WTC11 (cell line): ENCODE measurements around the gene CCER1. TPM values are rescaled to one million over a fixed set of nuclear protein-coding genes. Genes with fewer than 3 reads are reported as not detected.

ENCODE experiments used
- ATAC-seq: fragments of 200-7000 bp; cut with Tn5 transposase; 2 replicates; pipeline ENCODE4 v1.10.0; 2021; ENCODE audit warnings: mild to moderate bottlenecking, moderate library complexity
- CTCF ChIA-PET: fragments of 300-600 bp; sonication (Branson Sonifier 250); formaldehyde crosslinking; loops from one replicate; lab custom pipeline; 2021; ENCODE audit warnings: antibody characterized with exemption; lab: Charles Lee
- POLR2A ChIA-PET: fragments of 350-600 bp; sonication (Branson Sonifier 250); formaldehyde crosslinking; loops from one replicate; lab custom pipeline; 2021; ENCODE audit warnings: antibody characterized with exemption; lab: Charles Lee
- DNase-seq: peaks from one replicate; pipeline ENCODE4 v3.0.0; 2021; ENCODE audit warnings: low spot score
- H3K27ac Mint-ChIP-seq: 2 replicates; pipeline ENCODE4 v1.8.0; 2021; ENCODE audit warnings: mixed read lengths
- H3K27me3 Mint-ChIP-seq: 2 replicates; pipeline ENCODE4 v1.8.0; 2021; ENCODE audit warnings: low read depth, mild to moderate bottlenecking, moderate library complexity, mixed read lengths
- H3K36me3 Mint-ChIP-seq: 2 replicates; pipeline ENCODE4 v1.8.0; 2021; ENCODE audit warnings: mixed read lengths
- H3K4me1 Mint-ChIP-seq: 2 replicates; pipeline ENCODE4 v1.8.0; 2022; ENCODE audit warnings: mixed read lengths
- H3K4me3 Mint-ChIP-seq: 2 replicates; pipeline ENCODE4 v1.8.0; 2021; ENCODE audit warnings: mild to moderate bottlenecking, moderate library complexity, mixed read lengths
- H3K9me3 Mint-ChIP-seq: 2 replicates; pipeline ENCODE4 v1.8.0; 2021; ENCODE audit warnings: mixed read lengths
- ETV6 ChIP-seq: sonication (generic); formaldehyde crosslinking; IDR thresholded peaks from 2 replicates; pipeline ENCODE4 v1.8.1; 2022; ENCODE audit warnings: mild to moderate bottlenecking, missing genetic modification reagents
- GTF2I ChIP-seq: fragments of 250-450 bp; sonication (Bioruptor Pico); conservative IDR thresholded peaks from 2 replicates; pipeline ENCODE4 v1.4.0; 2021; ENCODE audit warnings: mild to moderate bottlenecking
- NFATC4 ChIP-seq: fragments of 250-450 bp; sonication (Bioruptor Pico); IDR thresholded peaks from 2 replicates; pipeline ENCODE4 v1.9.0; 2021; ENCODE audit warnings: mild to moderate bottlenecking
- NR3C1 ChIP-seq: sonication (generic); formaldehyde crosslinking; conservative IDR thresholded peaks from 2 replicates; pipeline ENCODE4 v1.8.1; 2023; ENCODE audit warnings: low read depth, mild to moderate bottlenecking, missing genetic modification reagents
- OVOL2 ChIP-seq: fragments of 250-450 bp; sonication (Bioruptor Pico); IDR thresholded peaks from 2 replicates; pipeline ENCODE4 v1.9.0; 2021; ENCODE audit warnings: mild to moderate bottlenecking, borderline replicate concordance
- RELA ChIP-seq: sonication (generic); formaldehyde crosslinking; IDR thresholded peaks from 2 replicates; pipeline ENCODE4 v1.8.1; 2022; ENCODE audit warnings: missing genetic modification reagents, mild to moderate bottlenecking, borderline replicate concordance
- RORB ChIP-seq: fragments of 250-450 bp; sonication (Bioruptor Pico); IDR thresholded peaks from 2 replicates; pipeline ENCODE4 v1.9.0; 2021; ENCODE audit warnings: mild to moderate bottlenecking
- SP1 ChIP-seq: sonication (generic); formaldehyde crosslinking; conservative IDR thresholded peaks from 2 replicates; pipeline ENCODE4 v1.8.1; 2022; ENCODE audit warnings: missing genetic modification reagents
- ZNF317 ChIP-seq: sonication (generic); formaldehyde crosslinking; IDR thresholded peaks from 2 replicates; pipeline ENCODE4 v1.8.1; 2023; ENCODE audit warnings: low read depth, mild to moderate bottlenecking, moderate library complexity, missing genetic modification reagents, borderline replicate concordance
- total RNA-seq: library from RNA; stranded (reverse); gene quantifications from 3 replicates; pipeline ENCODE4 v1.2.3, GENCODE V29; 2021
- TF ChIP-seq, protein P1 (sequence below): sonication (generic); formaldehyde crosslinking; IDR thresholded peaks from 2 replicates; pipeline ENCODE4 v1.8.0; 2022; ENCODE audit warnings: missing genetic modification reagents
- TF ChIP-seq, protein P2 (sequence below): fragments of 250-450 bp; sonication (Bioruptor Pico); IDR thresholded peaks from 2 replicates; pipeline ENCODE4 v1.9.0; 2021; ENCODE audit warnings: mild to moderate bottlenecking
- TF ChIP-seq, protein P3 (sequence below): sonication (generic); formaldehyde crosslinking; IDR thresholded peaks from 2 replicates; pipeline ENCODE4 v1.8.0; 2023; ENCODE audit warnings: missing genetic modification reagents, mild to moderate bottlenecking, borderline replicate concordance
- TF ChIP-seq, protein P4 (sequence below): sonication (generic); formaldehyde crosslinking; IDR thresholded peaks from 2 replicates; pipeline ENCODE4 v1.8.1; 2023; ENCODE audit warnings: mild to moderate bottlenecking, missing genetic modification reagents, borderline replicate concordance
- TF ChIP-seq, protein P5 (sequence below): fragments of 250-450 bp; sonication (Bioruptor Pico); IDR thresholded peaks from 2 replicates; pipeline ENCODE4 v1.9.0; 2021; ENCODE audit warnings: mild to moderate bottlenecking
- TF ChIP-seq, protein P6 (sequence below): sonication (generic); formaldehyde crosslinking; IDR thresholded peaks from 2 replicates; pipeline ENCODE4 v1.8.1; 2022; ENCODE audit warnings: low read depth, mild to moderate bottlenecking, moderate library complexity, missing genetic modification reagents, borderline replicate concordance
- TF ChIP-seq, protein P7 (sequence below): sonication (generic); formaldehyde crosslinking; IDR thresholded peaks from 2 replicates; pipeline ENCODE4 v1.8.1; 2022; ENCODE audit warnings: mild to moderate bottlenecking, moderate library complexity, missing genetic modification reagents

Gene CCER1
- total RNA-seq, 1 experiment from 2014 or later: not detected

DNA sequence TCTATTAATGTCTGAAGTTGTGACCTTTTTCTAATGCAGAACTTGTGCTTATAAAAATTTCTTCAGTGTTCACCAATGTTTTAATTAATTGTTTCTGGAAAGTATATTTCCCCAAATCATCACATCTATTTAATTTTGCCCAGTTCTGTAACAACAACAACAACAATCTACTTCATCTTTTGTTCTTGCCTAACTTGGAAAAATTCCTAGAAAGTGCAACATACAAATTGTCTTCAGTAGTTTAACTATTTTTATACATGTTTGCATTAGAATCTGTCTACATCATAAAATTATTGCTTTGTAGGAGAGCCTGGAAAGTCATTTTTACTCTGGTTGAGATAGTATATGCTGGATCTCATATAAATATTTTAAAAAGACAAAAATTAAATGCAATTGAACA lies 38.5 kb downstream of the CCER1 start (continued):
- TF ChIP-seq, protein P1, sequence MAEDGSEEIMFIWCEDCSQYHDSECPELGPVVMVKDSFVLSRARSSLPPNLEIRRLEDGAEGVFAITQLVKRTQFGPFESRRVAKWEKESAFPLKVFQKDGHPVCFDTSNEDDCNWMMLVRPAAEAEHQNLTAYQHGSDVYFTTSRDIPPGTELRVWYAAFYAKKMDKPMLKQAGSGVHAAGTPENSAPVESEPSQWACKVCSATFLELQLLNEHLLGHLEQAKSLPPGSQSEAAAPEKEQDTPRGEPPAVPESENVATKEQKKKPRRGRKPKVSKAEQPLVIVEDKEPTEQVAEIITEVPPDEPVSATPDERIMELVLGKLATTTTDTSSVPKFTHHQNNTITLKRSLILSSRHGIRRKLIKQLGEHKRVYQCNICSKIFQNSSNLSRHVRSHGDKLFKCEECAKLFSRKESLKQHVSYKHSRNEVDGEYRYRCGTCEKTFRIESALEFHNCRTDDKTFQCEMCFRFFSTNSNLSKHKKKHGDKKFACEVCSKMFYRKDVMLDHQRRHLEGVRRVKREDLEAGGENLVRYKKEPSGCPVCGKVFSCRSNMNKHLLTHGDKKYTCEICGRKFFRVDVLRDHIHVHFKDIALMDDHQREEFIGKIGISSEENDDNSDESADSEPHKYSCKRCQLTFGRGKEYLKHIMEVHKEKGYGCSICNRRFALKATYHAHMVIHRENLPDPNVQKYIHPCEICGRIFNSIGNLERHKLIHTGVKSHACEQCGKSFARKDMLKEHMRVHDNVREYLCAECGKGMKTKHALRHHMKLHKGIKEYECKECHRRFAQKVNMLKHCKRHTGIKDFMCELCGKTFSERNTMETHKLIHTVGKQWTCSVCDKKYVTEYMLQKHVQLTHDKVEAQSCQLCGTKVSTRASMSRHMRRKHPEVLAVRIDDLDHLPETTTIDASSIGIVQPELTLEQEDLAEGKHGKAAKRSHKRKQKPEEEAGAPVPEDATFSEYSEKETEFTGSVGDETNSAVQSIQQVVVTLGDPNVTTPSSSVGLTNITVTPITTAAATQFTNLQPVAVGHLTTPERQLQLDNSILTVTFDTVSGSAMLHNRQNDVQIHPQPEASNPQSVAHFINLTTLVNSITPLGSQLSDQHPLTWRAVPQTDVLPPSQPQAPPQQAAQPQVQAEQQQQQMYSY (CRISPR knock-in tag): no peak
- TF ChIP-seq OVOL2 (no peak), ZNF317 (CRISPR knock-in tag) (no peak)

DNA sequence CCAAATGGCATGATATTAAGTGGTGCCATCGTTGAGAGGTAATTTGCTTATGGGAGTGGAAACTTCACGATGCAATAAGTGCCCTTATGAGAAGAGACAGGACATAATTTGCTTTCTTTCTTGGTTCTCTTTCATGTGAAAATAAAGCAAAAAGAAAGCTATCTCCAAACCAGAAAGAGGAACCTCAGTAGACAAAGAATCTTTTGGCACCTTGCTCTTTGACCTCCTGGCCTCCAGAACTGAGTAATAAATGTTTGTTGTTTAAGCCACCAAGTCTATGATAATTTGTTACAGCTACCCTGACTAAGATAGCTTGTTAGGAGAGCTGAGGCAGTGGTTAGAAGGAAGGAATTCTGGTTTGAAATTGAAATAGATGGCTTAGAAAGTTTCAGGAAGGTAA lies 39.6 kb downstream of the CCER1 start:
- Mint-ChIP-seq H3K27me3 (no peaks in the 10 kb centered on the region), H3K36me3 (peaks cover 9% of the 10 kb centered on the region), H3K4me1 (peaks cover 9% of the 10 kb centered on the region), H3K9me3 (peaks cover 22% of the 10 kb centered on the region), H3K4me3 (no peak overlapping the region), H3K27ac (no peak overlapping the region)
- no peak for ATAC-seq
- DNase-seq: no peak
- POLR2A ChIA-PET: no interaction called here
- CTCF ChIA-PET: no interaction called here
- TF ChIP-seq RORB (CRISPR knock-in tag) (no peak), ETV6 (CRISPR knock-in tag) (no peak), GTF2I (CRISPR knock-in tag) (no peak), RELA (CRISPR knock-in tag) (no peak), NFATC4 (CRISPR knock-in tag) (no peak), ZNF317 (CRISPR knock-in tag) (no peak), SP1 (CRISPR knock-in tag) (no peak), NR3C1 (CRISPR knock-in tag) (no peak)
- TF ChIP-seq, protein P2, sequence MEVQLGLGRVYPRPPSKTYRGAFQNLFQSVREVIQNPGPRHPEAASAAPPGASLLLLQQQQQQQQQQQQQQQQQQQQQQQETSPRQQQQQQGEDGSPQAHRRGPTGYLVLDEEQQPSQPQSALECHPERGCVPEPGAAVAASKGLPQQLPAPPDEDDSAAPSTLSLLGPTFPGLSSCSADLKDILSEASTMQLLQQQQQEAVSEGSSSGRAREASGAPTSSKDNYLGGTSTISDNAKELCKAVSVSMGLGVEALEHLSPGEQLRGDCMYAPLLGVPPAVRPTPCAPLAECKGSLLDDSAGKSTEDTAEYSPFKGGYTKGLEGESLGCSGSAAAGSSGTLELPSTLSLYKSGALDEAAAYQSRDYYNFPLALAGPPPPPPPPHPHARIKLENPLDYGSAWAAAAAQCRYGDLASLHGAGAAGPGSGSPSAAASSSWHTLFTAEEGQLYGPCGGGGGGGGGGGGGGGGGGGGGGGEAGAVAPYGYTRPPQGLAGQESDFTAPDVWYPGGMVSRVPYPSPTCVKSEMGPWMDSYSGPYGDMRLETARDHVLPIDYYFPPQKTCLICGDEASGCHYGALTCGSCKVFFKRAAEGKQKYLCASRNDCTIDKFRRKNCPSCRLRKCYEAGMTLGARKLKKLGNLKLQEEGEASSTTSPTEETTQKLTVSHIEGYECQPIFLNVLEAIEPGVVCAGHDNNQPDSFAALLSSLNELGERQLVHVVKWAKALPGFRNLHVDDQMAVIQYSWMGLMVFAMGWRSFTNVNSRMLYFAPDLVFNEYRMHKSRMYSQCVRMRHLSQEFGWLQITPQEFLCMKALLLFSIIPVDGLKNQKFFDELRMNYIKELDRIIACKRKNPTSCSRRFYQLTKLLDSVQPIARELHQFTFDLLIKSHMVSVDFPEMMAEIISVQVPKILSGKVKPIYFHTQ (CRISPR knock-in tag): no peak
- TF ChIP-seq, protein P3, sequence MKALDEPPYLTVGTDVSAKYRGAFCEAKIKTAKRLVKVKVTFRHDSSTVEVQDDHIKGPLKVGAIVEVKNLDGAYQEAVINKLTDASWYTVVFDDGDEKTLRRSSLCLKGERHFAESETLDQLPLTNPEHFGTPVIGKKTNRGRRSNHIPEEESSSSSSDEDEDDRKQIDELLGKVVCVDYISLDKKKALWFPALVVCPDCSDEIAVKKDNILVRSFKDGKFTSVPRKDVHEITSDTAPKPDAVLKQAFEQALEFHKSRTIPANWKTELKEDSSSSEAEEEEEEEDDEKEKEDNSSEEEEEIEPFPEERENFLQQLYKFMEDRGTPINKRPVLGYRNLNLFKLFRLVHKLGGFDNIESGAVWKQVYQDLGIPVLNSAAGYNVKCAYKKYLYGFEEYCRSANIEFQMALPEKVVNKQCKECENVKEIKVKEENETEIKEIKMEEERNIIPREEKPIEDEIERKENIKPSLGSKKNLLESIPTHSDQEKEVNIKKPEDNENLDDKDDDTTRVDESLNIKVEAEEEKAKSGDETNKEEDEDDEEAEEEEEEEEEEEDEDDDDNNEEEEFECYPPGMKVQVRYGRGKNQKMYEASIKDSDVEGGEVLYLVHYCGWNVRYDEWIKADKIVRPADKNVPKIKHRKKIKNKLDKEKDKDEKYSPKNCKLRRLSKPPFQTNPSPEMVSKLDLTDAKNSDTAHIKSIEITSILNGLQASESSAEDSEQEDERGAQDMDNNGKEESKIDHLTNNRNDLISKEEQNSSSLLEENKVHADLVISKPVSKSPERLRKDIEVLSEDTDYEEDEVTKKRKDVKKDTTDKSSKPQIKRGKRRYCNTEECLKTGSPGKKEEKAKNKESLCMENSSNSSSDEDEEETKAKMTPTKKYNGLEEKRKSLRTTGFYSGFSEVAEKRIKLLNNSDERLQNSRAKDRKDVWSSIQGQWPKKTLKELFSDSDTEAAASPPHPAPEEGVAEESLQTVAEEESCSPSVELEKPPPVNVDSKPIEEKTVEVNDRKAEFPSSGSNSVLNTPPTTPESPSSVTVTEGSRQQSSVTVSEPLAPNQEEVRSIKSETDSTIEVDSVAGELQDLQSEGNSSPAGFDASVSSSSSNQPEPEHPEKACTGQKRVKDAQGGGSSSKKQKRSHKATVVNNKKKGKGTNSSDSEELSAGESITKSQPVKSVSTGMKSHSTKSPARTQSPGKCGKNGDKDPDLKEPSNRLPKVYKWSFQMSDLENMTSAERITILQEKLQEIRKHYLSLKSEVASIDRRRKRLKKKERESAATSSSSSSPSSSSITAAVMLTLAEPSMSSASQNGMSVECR (CRISPR knock-in tag): no peak
- TF ChIP-seq, protein P4, sequence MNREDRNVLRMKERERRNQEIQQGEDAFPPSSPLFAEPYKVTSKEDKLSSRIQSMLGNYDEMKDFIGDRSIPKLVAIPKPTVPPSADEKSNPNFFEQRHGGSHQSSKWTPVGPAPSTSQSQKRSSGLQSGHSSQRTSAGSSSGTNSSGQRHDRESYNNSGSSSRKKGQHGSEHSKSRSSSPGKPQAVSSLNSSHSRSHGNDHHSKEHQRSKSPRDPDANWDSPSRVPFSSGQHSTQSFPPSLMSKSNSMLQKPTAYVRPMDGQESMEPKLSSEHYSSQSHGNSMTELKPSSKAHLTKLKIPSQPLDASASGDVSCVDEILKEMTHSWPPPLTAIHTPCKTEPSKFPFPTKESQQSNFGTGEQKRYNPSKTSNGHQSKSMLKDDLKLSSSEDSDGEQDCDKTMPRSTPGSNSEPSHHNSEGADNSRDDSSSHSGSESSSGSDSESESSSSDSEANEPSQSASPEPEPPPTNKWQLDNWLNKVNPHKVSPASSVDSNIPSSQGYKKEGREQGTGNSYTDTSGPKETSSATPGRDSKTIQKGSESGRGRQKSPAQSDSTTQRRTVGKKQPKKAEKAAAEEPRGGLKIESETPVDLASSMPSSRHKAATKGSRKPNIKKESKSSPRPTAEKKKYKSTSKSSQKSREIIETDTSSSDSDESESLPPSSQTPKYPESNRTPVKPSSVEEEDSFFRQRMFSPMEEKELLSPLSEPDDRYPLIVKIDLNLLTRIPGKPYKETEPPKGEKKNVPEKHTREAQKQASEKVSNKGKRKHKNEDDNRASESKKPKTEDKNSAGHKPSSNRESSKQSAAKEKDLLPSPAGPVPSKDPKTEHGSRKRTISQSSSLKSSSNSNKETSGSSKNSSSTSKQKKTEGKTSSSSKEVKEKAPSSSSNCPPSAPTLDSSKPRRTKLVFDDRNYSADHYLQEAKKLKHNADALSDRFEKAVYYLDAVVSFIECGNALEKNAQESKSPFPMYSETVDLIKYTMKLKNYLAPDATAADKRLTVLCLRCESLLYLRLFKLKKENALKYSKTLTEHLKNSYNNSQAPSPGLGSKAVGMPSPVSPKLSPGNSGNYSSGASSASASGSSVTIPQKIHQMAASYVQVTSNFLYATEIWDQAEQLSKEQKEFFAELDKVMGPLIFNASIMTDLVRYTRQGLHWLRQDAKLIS (CRISPR knock-in tag): no peak
- TF ChIP-seq, protein P5, sequence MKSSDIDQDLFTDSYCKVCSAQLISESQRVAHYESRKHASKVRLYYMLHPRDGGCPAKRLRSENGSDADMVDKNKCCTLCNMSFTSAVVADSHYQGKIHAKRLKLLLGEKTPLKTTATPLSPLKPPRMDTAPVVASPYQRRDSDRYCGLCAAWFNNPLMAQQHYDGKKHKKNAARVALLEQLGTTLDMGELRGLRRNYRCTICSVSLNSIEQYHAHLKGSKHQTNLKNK: no peak
- TF ChIP-seq, protein P6, sequence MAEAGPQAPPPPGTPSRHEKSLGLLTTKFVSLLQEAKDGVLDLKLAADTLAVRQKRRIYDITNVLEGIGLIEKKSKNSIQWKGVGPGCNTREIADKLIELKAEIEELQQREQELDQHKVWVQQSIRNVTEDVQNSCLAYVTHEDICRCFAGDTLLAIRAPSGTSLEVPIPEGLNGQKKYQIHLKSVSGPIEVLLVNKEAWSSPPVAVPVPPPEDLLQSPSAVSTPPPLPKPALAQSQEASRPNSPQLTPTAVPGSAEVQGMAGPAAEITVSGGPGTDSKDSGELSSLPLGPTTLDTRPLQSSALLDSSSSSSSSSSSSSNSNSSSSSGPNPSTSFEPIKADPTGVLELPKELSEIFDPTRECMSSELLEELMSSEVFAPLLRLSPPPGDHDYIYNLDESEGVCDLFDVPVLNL: no peak
- TF ChIP-seq, protein P7, sequence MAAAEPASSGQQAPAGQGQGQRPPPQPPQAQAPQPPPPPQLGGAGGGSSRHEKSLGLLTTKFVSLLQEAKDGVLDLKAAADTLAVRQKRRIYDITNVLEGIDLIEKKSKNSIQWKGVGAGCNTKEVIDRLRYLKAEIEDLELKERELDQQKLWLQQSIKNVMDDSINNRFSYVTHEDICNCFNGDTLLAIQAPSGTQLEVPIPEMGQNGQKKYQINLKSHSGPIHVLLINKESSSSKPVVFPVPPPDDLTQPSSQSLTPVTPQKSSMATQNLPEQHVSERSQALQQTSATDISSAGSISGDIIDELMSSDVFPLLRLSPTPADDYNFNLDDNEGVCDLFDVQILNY (CRISPR knock-in tag): no peak
